Central memory CD4-positive, alpha-beta T cell (primary cell): ENCODE results near the gene SPATA13.
"Not testable (repeated sequence)": the region's sequence is repeated elsewhere in the genome, so short reads cannot be mapped to it uniquely, and the experiment has no call there.

Source experiments
- DNase-seq: peaks from one replicate; pipeline ENCODE4 v3.0.0; 2022

SPATA13 gene

DNA sequence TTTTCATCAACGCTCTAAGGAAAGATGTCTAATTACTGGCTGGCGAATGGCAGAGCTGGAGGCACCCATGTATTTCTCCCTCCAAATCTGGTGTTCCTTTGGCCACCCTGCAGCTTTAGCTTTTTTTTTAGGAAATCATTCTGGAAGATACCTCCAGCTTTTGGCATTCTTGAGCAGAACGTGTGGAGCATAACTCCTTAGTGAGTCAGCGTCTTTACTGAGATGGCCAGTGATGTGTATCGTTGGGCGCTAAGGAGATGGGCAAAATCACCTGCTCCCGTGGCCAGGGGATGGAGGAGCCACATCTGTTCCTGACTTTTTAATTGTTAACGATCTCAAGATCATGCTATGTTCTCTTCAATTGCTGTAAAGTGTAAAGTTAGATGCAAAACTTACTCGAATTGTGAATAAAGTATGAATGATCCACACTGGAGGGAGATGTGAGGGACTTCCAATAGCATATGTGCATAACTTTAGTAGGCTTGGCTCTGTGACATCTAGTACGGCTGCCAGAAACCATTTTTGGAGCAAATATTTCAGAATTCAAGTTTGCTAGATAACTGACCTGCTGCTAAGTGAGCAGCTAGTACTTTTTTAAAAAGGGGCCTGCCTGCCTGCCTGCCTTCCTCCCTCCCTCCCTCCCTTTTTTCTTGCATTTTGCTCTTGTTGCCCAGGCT is 124.5 kb downstream of the SPATA13 start:
- no peak for DNase-seq

- no peak for DNase-seq
These were observed 126.1 kb downstream of the SPATA13 start for GRCh38 chr13:24286624-24287023.

- no peak for DNase-seq
These were observed 127.3 kb downstream of the SPATA13 start for GRCh38 chr13:24287748-24288287.

DNA sequence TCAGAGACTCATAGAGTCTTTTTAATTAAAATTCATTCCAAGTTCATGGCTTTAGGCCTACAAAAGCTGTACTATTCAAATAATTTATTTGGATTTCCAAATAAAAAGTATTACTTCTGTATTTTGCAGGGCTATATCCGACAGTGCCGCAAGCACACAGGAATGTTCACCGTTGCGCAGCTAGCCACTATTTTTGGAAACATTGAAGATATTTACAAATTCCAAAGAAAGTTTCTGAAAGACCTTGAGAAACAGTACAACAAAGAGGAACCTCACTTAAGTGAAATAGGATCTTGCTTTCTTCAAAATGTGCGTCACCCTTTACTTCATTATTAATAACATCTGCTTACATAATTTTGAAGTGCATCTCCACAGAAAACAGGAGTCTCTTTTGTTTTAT is 128.3 kb downstream of the SPATA13 start:
- DNase-seq: no peak

DNA sequence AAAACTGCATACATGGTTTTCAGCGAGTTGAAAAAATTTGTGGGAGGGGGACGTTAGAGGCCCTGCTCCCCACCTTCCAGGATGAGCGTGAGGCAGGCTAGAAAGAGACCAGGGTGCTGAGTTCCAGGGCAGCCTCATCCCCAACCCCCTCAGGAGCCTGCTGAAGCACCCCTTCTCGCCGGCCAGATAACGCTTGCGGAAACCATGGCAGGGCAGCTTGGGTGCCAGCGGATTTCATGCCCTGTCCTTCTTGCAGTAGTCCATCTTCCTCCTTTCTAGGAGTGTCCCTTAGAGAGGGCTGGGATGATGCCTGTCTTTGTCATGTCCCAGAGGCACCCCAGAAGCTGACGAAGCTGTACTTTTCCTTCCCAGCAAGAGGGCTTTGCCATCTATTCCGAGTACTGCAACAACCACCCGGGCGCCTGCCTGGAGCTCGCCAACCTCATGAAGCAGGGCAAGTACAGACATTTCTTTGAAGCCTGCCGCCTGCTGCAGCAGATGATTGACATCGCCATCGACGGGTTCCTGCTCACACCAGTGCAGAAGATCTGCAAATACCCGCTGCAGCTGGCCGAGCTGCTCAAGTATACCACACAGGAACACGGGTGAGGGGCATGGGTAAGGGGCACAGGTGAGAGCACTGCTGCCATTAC is 129.9 kb downstream of the SPATA13 start:
- no peak for DNase-seq

GRCh38 chr13:24292481-24292880 is 132.0 kb downstream of the SPATA13 start:
- DNase-seq: no peak

DNA sequence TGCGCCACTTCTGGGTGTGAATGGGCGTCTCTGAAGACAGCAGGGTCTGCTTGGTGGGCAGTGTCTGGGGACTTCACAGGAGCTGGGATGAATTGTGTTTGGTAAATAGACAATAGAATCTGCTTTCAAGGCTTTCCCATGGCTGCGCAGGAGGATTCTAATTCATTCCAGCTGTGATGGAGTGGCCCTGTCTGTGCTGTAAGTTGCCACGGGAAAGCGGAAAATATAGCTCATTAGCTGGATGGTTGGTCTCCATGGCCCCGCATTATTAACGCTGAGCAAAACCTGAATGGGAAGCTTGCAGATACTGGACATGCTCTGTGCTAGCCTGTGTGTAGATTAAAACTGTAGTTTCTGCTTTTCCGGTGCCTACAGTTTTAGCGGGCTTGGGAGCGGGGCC is 133.2 kb downstream of the SPATA13 start:
- no peak for DNase-seq

GRCh38 chr13:24299488-24300114 is 139.1 kb downstream of the SPATA13 start:
- DNase-seq: no peak

- no peak for DNase-seq
These were observed 140.9 kb downstream of the SPATA13 start for GRCh38 chr13:24301434-24301833.

GRCh38 chr13:24301911-24302310 is 141.4 kb downstream of the SPATA13 start:
- DNase-seq: no peak

DNA sequence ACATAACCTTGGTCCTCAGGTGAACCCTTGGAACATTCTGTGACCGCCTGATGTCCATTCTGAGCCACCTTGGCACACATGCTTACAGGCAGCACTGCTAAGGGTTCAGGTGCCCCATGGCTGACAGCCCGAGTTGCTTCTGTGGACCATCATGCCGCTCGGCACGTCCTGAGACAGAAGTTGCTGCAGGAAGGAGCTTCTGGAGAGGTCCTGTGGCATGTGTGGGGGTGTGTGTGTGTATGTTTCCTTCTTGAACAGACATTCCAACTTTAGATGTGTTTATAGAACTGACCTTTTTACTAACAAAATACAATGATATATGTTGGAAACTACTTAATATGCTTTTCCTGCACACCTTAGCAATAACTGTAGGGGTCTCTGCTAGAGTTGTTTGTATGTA is 144.1 kb downstream of the SPATA13 start:
- no peak for DNase-seq

DNA sequence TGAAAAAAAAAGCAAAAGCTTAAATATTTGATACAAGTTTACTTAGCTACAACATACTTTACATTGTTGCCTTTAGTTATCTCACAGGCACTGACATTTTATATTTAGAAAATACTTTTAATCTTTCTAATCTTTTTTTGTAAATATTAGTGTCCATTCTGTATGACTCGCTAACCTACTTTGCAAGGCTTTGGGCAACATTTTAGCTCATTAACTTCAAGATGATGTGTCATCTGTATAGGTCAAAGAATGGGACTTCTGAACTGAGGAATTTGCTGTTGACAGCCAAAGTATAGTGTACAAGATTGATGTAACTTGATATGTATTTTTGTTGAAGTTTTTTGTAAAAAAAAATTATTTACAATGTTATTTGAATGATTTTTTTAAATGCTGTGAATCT is 146.1 kb downstream of the SPATA13 start:
- DNase-seq: no peak

GRCh38 chr13:24307211-24308067 is 146.9 kb downstream of the SPATA13 start:
- no peak for DNase-seq

- no peak for DNase-seq
These were observed 147.5 kb downstream of the SPATA13 start for GRCh38 chr13:24308068-24308445.

GRCh38 chr13:24308488-24309020 is 148.0 kb downstream of the SPATA13 start:
- DNase-seq: no peak

- not testable (repeated sequence) for DNase-seq
These were observed 148.8 kb downstream of the SPATA13 start, which contains the start of gene C1QTNF9 for GRCh38 chr13:24309300-24309699. C1QTNF9 (plus strand) TSS chr13:24309580; CDS start chr13:24316004, 6,424 bp downstream.

DNA sequence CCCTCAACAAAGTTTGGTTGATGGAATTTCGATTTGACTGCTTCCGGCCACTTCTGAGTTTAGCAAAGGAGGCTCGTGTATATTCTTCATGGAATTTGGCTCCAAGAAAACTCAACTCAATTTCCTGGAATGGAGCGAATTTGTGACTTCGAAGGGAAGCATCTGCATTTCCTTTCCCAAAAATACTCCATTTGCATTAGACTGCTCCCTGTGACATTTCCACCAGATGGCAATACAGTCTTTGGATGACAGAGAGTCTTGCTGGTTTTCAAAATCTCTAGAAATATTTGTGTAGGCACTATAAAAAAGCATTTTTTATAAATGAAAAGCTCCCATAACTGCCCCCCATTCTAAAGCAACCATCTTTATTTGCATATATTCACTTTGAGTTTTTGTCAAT is 152.9 kb downstream of the SPATA13 start:
- DNase-seq: no peak

DNA sequence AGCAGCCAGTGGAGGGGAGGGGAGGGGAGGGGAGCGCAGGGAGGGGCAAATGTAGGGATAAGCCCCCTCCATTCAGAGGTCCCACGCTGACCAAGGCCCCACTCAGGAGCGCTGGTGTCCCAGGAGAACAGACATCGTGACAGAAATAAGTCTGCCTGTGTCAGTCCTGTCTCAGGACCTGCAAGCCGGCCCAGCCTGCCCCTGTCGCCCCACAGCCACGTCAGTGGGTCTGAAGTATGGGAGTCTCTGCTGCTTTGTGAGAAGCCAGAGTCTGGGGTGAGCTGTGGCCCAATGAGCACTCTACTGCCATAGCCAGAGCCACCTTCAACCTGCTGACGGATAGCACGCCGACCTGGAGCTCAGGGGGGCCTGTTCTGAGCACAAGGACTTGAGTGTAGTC is 157.3 kb downstream of the SPATA13 start:
- not testable (repeated sequence) for DNase-seq

GRCh38 chr13:24318878-24319277 is 158.4 kb downstream of the SPATA13 start:
- DNase-seq: not testable (repeated sequence)

- not testable (repeated sequence) for DNase-seq
These were observed 159.1 kb downstream of the SPATA13 start for GRCh38 chr13:24319641-24320040.

- DNase-seq: not testable (repeated sequence)
These were observed 160.9 kb downstream of the SPATA13 start for GRCh38 chr13:24321416-24321815.

- not testable (repeated sequence) for DNase-seq
These were observed 161.9 kb downstream of the SPATA13 start for GRCh38 chr13:24322470-24322869.
